SK-MEL-5 (cell line): Measurements from ENCODE around the gene GPC6. TPM values are rescaled to one million over a fixed set of nuclear protein-coding genes. Genes with fewer than 3 reads are reported as not detected.
"Not testable (repeated sequence)": the region's sequence is repeated elsewhere in the genome, so short reads cannot be mapped to it uniquely, and the experiment has no call there.

Experiments
- DNase-seq: peaks from one replicate; pipeline ENCODE4 v3.0.0-alpha.2; 2016; ENCODE audit warnings: low read depth, low spot score
- in situ Hi-C: cut with HindIII; loops from 2 replicates; pipeline ENCODE4 v1.10.0; 2016; ENCODE audit warnings: low sequenced_read_pairs, high pct_unique_total_duplicates, low pct_unique_long_range_greater_than_20kb
- total RNA-seq: library from RNA; depleted of rRNA; stranded (reverse); fragments of >200 nt; shearing (Covaris generic); gene quantifications from 2 replicates; pipeline ENCODE4 v1.2.3, GENCODE V29; 2014

The GPC6 gene
- total RNA-seq, 1 experiment from 2014 or later = 6.6 TPM

- DNase-seq = no peak
- in situ Hi-C loops = no loop called here
Observed at GRCh38 chr13:94300401-94300800, 1073.8 kb downstream of the GPC6 start.

DNA sequence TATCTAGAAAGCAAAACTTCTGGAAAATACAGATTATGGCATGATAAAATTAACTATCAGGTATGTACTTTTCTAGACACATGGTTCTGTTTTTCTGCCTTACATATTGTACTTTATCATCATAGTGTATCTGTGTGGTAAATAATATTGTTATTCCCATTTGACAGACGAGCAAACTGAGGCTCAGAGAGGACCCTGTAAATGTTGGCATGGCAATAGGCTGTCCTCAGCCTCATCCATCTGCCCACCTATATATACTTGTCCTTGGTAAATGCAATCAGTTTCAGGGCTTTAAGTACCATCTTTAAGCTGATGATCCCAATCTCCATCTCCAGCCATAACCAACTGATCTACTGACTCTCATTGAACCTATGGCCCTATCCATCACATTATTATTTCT is 1074.9 kb downstream of the GPC6 start:
- no peak for DNase-seq
- in situ Hi-C loops = no loop called here

DNA sequence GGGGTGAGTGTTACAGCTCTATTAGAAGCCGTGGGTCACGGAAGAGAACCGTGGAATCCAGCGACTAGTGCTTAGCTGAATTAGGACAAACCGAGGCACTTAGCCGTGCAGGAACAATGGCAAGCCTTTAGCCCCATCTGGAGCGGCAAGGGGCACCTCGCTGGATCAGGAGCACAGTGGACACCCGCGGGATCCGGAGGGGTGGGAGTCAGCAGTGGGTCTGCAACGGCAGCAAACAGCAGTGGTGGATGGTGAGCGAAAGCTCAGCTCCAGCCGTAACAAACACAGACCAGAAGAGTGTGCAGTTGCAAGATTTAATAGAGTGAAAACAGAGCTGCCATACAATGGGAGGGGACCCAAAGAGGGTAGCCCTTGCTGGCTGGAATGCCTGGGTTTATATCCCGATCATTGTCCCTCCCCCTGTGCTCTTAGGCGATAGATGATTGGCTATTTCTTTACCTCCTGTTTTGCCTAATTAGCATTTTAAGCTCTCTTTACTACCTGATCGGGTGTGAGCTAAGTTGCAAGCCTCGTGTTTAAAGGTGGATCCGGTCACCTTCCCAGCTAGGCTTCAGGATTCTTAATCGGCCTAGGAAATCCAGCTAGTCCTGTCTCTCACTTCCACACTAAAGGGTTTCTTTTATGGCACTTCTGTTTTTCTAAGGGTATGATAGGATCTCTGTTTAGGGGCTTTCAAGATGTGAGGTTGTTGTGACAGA is 1076.4 kb downstream of the GPC6 start:
- DNase-seq, in situ Hi-C loops: not testable (repeated sequence)

GRCh38 chr13:94303644-94304174 is 1077.1 kb downstream of the GPC6 start:
- in situ Hi-C loops = no loop called here

GRCh38 chr13:94305033-94305432 is 1078.4 kb downstream of the GPC6 start:
- in situ Hi-C loops = no loop called here
- no peak for DNase-seq

More at GRCh38 chr13:94303644-94304174, 1077.1 kb downstream of the GPC6 start:
- DNase-seq = no peak

- DNase-seq = peak; percentile 20
- in situ Hi-C loops = no loop called here
Observed at GRCh38 chr13:94305463-94305862, 1078.9 kb downstream of the GPC6 start.

DNA sequence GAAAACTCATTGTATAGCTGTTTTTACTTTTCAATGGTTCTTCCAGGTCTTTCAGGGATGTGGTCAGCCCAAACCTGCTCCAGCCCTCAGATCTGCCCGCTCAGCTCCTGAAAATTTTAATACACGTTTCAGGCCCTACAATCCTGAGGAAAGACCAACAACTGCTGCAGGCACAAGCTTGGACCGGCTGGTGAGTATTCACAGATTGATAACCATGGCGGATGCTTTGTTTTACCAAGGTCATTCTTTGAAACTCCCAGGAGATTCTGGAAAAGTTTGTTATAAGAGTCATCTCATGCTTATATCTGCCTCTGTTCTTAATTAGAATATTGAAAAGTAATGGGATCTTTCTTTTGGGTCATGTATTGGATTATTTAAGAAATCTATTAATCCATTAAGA is 1079.3 kb downstream of the GPC6 start:
- in situ Hi-C loops = no loop called here

DNA sequence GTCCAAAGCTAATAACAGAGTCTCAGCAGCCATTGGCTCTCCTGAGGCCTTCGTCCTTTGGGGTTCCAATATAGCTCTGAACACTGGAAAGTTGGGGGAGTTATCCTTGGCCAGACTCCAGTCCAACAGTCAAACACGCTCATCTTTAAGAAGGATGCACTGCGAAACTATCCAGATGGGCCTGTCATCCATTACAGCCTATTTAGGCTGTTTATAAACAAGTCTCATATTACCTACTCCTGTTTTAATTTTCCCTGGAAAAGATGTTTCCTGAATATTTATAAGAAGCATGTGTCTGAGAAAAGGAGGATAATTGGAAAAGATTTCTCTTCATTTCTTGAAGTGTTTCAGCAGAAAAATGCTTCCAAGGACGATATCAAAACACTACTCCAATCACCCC is 1082.2 kb downstream of the GPC6 start:
- no peak for DNase-seq
- in situ Hi-C loops = no loop called here

More for the DNA sequence above, 1079.3 kb downstream of the GPC6 start:
- no peak for DNase-seq

DNA sequence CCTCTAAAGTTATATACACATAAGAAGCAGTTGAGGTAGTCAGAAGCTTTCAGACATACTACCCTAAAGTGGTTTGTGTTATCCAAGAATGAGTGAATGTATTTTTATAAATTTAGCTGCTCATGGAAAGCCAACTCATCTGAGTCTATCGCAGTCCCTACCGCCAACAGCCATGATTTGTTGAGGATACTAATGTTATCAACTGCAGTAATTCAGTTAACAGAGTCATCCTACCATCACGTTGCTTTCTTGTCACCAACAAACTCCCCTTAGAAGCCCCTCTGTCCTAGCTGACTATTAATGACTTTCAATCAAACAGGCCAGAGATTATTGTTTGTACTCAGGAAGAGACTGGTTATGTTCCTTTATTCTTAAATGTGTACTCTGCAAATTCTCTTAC is 1083.0 kb downstream of the GPC6 start:
- in situ Hi-C loops = no loop called here
- no peak for DNase-seq

- in situ Hi-C loops = no loop called here
- no peak for DNase-seq
Observed at GRCh38 chr13:94309997-94310855, 1083.6 kb downstream of the GPC6 start.

- in situ Hi-C loops = no loop called here
Observed at GRCh38 chr13:94311893-94312292, 1085.3 kb downstream of the GPC6 start.

DNA sequence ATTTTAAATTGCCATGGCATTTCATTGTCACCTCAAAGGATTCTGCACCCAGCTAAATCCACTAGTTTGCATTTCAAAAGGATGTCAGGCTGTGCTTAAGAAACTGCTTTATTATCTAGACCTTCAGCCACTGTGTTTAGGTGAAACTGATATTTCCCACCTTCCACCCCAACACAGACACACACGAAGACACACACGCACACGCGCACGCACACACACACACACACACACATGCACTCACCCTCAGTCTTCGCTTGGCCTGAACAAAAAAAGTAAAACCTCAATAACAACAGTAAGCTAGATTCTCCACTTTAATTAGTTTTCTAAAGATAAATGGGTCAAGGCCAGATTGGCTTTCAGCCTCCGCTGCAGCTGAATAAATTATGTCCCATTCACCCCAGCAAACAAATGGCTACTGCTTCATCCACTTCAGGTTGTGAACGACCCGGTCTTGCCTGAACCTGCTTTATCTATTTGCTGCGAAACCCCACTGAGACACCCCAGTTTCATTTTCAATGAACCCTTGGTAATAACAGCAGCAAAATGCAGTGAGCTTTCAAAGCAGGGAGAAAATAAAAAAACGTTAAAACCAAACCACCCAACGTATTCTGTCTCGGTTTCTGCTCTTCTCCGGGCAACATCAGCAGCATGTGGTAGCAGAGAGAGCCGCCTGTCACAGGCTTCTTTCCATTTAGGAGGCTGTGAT is 1086.1 kb downstream of the GPC6 start:
- DNase-seq = no peak
- in situ Hi-C loops = no loop called here

More at GRCh38 chr13:94311893-94312292, 1085.3 kb downstream of the GPC6 start:
- DNase-seq = no peak

DNA sequence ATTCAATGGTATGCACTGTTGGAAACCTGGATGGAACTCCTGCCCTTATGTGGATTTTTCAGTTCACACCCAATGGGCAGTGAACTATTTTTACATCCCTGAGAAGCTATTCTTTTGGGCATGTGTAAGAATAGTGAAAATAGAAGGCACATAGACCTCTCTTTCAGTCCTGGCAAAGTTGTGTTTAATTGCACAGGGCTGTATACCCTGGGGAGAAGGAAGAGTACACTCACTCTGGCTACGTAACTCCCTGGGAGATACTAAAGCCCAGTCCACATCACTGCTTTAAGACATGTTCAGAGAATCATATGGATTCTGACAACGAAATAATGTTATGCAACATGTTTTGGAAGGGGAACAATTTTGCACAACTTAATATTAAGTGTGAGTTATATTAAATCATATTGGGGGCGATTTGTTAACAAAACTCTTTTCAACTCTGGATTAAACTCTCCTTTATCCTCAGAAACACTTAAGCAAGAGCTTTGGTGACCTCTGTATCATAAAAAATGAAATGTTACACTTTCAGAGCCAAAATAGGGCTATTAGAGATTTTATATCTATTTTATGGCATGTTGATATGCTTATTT is 1086.8 kb downstream of the GPC6 start:
- DNase-seq = no peak
- in situ Hi-C loops = no loop called here

DNA sequence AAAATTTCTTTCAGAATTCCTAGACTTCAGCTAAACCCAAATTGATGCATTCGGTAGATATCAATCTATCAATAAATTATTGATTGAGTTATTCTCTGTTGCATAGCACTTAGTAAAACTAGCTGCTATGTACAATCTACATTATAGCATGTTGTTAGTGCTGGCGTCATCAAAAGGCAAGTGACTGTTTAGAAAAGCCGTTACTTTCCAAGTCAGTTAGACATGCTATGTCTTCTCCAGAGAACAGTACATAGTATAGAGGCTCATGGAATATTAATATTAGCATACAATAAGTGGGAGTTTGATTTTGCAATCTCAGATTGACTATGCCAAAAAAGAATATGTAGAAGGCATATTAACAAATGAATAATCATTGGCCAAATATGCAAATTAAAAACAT is 1087.3 kb downstream of the GPC6 start:
- no peak for DNase-seq
- in situ Hi-C loops = no loop called here

- in situ Hi-C loops = no loop called here
- no peak for DNase-seq
Observed at GRCh38 chr13:94315188-94315587, 1088.6 kb downstream of the GPC6 start.

DNA sequence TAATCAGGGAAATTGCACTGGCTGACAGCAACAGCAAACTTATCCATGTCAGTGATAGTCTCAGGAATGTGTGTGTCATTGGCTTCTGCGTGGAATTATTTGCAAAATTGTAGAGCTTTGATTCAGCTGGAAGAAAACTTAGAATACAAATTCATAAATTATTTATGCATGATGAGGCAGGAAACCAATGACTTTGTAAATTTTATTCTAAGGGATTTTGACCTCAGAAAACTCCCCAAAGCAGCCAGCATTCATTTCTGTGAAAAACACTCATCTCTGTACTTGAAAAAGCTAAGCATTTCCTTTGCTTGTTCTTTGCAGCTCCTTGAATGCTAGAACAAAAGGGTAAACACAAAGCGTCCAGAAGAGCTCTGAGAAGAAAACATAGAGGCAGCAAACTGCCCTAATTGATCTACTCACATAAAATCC is 1090.5 kb downstream of the GPC6 start:
- no peak for DNase-seq
- in situ Hi-C loops = no loop called here

- DNase-seq = no peak
- in situ Hi-C loops = no loop called here
Observed at GRCh38 chr13:94318418-94318817, 1091.8 kb downstream of the GPC6 start.

DNA sequence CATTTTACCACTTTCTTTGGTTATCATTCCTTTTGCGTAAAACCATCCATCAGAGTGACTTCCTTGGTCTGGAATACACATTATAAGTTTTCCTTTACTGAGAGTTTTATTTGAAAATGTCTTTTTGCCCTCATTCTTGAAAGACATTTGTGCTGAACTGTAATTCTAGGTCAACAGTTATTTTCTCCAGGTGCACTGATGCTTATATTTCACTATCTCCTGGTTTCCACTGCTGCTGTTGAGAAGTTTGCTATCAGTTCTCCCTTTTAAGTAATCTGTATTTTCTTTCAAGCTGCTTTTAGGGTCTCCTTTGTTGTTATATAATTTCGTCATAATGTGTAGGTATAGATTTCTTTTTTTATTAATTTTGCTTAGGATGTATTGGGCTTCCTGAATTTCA is 1092.9 kb downstream of the GPC6 start:
- no peak for DNase-seq
- in situ Hi-C loops = no loop called here
